EH (cell line): Measurements from ENCODE around the gene TRIM38.
"Not testable (repeated sequence)": the region's sequence is repeated elsewhere in the genome, so short reads cannot be mapped to it uniquely, and the experiment has no call there.

Source experiments
- DNase-seq: peaks from one replicate; pipeline ENCODE4 v3.0.0-alpha.2; 2015; ENCODE audit warnings: low read depth

The TRIM38 gene

GRCh38 chr6:25971187-25971821 lies 8.7 kb downstream of the TRIM38 start:
- peak; percentile 97 for DNase-seq

- no peak for DNase-seq
Measured at GRCh38 chr6:25972128-25972527, 9.5 kb downstream of the TRIM38 start.

GRCh38 chr6:25972902-25973301 lies 10.3 kb downstream of the TRIM38 start:
- no peak for DNase-seq

DNA sequence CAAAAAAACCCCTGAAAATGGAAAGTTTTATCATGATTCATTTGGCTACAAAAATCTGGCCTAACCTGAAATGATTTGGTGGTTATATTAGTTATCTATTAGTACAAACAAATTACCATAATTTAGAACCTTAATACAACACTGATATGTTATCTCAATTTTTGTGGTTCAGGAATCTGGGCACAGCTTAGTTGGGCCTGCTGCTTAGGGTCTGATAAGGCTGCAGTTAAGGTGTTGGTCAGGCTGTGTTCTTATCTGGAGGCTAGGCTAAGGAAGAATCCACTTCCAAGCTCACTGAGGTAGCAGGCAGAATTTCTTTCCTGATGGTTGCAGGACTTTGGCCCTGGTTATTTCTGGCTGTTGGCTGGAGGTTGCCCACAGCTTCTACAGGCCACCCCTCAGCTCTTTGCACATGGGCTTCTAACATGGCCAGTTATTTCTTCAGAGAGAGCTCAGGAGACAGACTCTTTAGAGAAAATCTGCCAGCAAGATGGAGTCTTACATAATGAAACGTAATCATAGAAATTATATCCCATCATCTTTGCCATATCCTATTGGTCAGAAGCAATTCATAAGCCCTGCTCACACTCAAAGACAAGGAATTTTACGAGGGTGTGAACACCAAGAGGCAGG lies 11.4 kb downstream of the TRIM38 start:
- no peak for DNase-seq

- DNase-seq: no peak
Measured at GRCh38 chr6:25975923-25976560, 13.4 kb downstream of the TRIM38 start.

- no peak for DNase-seq
Measured at GRCh38 chr6:25980935-25981334, 18.3 kb downstream of the TRIM38 start.

- no peak for DNase-seq
Measured at GRCh38 chr6:25981568-25982263, 19.1 kb downstream of the TRIM38 start.

GRCh38 chr6:25984265-25984664 lies 21.7 kb downstream of the TRIM38 start:
- DNase-seq: no peak

DNA sequence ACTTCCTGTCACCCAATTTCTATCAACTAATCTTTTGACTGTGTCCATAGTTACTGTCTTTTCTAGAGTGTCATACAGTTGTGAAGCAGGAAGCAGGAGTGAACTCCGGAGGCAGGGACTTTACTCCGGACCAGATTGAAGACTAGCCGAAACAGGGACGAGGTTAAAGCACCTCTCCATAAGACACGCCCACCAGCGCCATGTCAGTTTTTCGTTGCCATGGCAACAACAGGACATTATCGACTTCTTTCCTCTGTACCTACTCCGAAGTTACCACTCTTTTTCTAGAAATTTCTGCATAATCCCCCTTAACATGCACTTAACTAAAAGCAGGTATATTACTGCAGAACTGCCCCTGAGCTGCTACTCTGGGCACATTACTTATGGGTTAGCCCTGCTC lies 25.2 kb downstream of the TRIM38 start:
- DNase-seq: no peak

GRCh38 chr6:25990172-25990873 lies 27.7 kb downstream of the TRIM38 start:
- no peak for DNase-seq

DNA sequence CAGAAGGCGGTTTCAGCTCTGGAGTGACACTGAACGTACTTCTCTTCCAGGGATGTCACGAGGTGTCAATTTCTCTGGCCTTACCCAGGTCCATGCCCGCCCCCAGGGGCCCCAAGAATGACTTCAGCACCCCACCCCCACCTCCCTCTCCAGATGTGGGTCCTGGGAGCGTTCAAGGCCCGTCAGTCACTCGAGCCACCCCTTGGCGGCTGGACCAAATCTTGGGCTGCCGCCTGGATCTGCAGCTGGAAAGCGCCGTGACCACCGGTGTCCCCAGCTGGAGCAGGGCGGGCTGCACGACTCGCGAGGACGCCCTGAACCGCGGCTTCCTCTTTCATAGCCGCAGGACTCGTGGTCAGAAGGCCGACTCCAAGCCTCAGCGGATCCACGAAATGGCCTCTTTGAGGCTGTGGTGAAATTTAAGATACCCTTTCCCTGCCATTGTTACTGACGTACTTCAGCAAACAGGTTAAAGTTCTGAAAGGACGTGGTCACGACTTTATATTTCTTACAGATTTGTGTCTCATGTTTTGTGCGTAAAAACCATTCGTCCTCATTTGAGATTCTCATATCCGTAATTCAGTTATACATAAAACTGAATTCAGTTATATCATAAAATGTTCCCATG lies 29.3 kb downstream of the TRIM38 start:
- DNase-seq: peak; percentile 72

DNA sequence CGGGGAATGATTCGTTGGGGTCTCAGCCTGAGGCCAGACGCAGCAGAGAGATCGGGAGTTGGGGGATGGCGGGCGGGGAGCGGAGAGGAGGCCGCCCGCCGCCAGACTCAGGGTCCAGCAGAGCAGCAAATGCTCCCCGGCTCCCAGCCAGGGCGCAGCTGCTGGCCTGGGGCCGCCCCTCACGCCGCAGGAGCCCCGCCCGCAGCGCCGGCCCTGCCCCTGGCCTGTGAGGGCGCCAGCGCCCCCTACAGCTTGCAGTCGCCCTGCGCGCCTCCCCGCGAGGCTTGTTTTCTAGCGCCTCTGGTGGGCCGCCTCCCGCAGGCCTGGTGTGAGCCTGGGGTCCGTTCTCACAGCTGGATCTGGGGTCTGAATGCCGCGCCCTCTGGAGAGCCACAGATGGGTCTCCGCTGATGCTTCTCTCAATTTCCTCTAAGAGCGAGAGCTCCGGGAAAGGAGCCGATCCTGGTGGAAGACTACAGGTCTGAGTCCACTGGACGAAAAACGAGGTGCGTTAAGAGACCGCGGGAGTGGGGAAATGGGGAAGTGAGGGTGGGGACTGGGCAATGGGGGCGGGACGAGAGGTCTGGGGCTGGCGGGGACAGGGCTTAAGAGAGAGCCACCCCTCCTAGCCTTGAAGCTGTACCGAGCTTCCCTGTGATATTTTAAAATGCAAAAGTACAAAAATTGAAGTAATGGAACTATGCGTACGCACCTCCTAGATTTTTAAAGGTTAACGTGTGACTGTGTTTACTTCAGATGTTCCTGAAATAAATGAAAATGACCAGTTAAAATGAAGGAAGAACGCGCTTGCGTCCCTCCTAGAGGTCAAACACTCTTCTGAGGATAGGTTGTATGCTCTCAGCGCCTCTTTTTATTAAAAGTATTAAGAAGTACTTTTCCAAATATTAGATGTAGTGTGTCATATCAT lies 30.1 kb downstream of the TRIM38 start:
- DNase-seq: peak; percentile 90

- DNase-seq: not testable (repeated sequence)
Measured at GRCh38 chr6:25993341-25993684, 30.7 kb downstream of the TRIM38 start.

GRCh38 chr6:25995507-25995906 lies 32.9 kb downstream of the TRIM38 start:
- DNase-seq: peak; percentile 16

DNA sequence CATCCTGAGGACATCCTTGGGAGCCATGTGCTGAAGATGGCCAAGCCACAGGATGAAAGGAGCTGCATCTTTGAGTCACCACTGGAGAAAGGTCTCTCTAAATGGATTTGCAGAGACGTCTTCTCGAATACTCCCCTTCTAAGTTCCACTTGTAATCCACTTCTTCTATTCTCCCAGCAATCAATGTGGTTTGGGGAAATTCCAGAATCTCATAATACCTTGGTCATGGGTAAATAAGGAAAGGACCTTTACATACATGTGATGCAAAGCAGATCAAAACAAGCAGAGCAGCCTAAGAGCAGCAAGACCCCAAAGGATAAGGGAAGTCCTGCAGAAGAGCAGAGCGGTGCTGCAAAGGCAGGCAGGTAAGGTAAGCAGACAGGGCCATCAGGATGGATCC lies 35.3 kb downstream of the TRIM38 start:
- no peak for DNase-seq

DNA sequence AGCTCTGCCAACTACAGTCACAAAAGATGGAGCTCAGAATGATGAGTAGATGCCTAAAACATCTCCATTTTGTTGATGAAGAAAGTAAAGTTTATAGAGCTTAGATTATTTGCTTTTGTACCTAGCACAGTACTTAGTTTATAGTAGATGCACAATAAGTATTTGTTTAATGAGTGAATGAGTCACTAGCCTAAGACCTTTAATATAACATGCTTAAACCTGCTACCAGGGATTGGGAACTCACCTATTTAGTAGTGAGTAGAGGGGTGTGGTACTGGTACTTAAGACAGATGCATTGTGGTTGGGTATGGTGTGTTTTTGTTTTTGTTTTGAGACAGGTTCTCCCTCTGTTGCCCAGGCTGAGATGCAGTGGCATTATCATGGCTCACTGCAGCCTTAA lies 35.8 kb downstream of the TRIM38 start:
- no peak for DNase-seq

- DNase-seq: not testable (repeated sequence)
Measured at GRCh38 chr6:25999225-25999624, 36.6 kb downstream of the TRIM38 start.

GRCh38 chr6:26000366-26001144 lies 38.0 kb downstream of the TRIM38 start:
- no peak for DNase-seq

DNA sequence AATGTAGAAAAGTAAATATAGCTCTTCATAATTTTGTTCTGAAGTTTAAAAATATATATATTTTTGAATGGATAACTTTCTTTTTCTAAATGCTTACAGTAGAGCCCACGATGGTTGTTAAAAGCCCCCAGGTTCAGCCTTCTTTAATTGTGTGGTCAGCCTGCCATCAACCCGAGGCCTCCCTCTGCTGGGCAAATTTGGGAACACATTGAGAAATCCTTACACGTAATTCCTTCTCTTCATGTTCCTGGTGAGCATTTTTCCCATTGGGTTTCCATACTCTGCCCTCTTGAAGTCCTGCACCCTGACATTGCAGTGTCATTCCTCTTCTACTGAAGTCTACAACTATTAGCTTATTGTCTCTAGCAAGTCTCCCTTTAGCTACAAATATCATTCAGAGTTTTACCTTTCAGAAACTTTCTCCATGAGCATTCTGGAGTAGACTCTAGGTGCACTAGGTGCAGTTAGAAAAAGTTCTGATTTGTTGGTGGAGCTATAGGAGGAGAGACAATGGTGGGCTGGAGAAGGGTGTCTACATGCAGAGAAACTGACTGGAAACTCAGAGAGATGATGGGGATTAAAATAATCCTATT lies 40.6 kb downstream of the TRIM38 start:
- DNase-seq: peak; percentile 67
